ENCODE data around the gene SCG5. TPM values are rescaled to one million over a fixed set of nuclear protein-coding genes. Genes with fewer than 3 reads are reported as not detected.

SCG5 gene
- total RNA-seq, 1 donor from 2014 or later, result 0.92 TPM

- no peak for DNase-seq (ENCODE audit: low read depth, low spot score)
Measured at GRCh38 chr15:32721596-32721995, 80.1 kb downstream of the SCG5 start.

- DNase-seq (ENCODE audit: low read depth, low spot score), result no peak
Measured at GRCh38 chr15:32722136-32722535, 80.6 kb downstream of the SCG5 start.

DNA sequence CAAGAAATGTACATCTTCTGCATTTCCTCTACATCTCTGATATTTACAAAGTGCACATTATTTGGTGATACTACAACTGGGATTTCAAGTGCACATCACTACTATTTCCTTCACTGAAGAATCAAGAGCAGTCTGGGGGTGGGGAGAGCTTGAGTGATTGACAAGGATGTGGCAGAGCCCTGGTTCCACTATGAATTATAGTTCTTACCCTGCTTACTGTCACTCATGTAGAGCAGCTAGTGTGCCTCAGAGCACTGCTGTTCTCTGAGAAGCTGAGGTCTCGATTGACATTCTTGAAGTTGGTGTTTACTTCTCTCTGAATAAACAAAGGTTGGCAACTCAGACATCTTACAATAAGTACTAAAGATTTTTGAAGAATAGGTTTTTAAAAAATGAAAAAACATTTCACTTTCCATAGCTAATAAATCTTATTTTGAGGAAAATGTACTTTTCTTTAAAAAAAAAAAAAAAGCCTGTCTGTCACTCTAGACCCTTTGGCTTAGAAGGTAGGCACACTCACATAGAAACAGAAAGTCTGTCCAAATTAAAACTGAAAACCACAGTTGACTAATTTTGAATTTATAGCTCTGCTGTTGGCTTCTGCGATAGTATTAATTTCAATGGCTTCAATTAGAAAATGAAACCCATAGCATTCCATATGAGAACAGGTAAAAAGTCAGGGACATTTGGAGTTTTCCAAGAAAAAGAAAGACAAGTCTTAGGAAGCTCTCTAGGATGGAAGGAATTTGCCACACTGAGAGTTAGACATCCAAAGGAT is 81.8 kb downstream of the SCG5 start:
- DNase-seq (ENCODE audit: low read depth, low spot score), result no peak

- no peak for DNase-seq (ENCODE audit: low read depth, low spot score)
Measured at GRCh38 chr15:32729700-32730395, 88.3 kb downstream of the SCG5 start.

GRCh38 chr15:32730677-32731654 is 89.5 kb downstream of the SCG5 start:
- no peak for DNase-seq (ENCODE audit: low read depth, low spot score)

DNA sequence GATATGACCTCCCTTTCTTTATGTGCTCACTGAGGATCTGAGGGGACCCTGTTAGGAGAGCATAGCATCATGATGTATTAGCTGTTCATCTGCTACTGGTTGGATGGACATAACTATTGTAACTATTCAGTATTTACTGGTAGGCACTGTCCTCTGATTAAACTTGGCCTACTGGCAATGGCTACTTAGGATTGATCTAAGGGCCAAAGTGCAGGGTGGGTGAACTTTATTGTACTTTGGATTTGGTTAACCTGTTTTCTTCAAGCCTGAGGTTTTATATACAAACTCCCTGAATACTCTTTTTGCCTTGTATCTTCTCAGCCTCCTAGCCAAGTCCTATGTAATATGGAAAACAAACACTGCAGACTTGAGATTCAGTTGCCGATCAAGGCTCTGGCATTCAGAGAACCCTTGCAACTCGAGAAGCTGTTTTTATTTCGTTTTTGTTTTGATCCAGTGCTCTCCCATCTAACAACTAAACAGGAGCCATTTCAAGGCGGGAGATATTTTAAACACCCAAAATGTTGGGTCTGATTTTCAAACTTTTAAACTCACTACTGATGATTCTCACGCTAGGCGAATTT is 91.2 kb downstream of the SCG5 start:
- no peak for DNase-seq (ENCODE audit: low read depth, low spot score)

DNA sequence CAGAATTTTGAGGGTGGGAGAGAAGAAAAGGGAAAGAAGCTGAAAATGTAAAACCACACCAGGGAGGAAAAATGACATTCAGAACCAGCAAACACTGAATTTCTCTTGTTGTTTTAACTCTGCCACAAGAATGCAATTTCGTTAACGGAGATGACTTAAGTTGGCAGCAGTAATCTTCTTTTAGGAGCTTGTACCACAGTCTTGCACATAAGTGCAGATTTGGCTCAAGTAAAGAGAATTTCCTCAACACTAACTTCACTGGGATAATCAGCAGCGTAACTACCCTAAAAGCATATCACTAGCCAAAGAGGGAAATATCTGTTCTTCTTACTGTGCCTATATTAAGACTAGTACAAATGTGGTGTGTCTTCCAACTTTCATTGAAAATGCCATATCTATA is 91.8 kb downstream of the SCG5 start:
- no peak for DNase-seq (ENCODE audit: low read depth, low spot score)

DNA sequence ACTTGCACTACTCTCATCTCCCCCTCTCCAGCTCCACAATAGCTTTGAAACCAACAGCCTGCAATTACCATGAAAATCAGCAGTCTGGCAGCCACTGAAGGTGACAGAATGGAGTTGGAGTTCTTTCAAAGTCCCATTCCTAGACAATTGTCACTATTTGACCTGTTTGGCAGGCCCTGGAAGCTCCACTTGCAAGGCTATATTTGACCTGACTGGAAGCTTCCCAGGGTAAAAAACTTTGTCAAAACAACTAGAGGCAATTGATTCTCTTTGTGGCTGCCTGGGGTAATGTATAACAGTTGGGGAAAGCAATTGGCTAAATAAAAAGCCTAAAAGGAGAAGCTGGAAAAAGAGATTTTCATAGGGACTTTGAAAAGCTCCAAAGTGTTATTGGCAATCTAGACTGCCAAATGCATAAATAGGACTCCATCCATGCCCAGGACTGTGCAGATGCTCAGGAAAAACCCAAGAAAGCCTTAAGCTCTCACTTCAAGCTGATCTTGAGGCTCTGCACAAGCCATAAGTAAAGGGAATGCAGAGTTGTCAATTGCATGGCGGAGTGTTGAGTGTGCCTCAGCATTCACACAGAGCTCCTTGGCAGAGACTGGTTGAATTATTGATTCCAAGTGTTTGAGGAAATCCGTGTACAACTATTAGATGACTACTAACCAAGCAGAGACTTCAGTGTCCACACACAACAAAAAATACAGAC is 94.6 kb downstream of the SCG5 start:
- no peak for DNase-seq (ENCODE audit: low read depth, low spot score)

DNA sequence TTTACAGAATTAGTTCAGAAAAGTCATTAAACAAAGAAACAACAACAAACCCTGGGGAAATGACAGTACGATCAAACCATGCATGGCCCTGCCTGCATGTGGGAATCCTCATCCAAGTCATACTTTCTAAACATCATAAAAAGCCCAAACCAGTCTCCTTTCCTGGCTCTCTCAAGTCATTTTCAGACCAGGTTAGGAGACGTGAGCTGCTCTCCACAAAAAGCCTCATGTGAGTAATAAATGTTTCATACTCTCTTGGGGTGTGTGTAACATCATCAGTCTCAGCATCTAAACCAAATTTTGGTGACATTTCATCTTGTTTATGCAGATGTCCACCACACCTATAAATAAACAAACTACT is 95.2 kb downstream of the SCG5 start:
- no peak for DNase-seq (ENCODE audit: low read depth, low spot score)

DNA sequence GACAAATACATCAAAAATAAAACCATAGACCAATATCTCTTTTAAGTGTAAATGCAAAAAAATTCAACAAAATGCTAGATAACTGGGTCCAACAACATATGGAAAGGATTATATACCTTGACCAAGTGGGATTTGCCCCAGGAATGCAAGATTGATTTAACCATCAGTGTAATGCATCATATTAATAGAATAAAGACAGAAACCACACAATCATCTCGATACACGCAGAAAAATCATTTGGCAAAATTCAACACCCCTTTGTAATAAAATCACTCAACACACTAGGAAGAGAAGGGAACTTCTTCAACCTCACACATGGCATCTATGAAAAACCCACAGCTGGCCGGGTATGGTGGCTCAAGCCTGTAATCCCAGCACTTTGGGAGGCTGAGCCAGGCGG is 95.8 kb downstream of the SCG5 start:
- DNase-seq (ENCODE audit: low read depth, low spot score), result no peak

DNA sequence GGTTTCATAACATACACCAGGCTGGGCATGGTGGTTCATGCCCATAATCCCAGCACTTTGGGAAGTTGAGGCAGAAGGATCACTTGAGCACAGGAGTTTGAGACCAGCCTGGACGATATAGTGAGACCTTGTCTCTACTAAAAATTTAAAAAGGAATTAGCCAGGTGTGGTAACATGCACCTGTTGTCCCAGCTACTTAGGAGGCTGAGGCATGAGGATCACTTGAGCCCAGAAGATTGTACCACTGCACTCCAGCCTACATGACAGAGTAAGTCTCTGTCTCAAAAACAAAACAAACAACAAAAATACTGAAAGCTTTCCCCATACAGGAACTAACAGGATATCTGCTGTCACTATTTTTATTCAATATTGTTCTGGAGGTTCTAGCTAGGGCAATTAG is 97.2 kb downstream of the SCG5 start:
- no peak for DNase-seq (ENCODE audit: low read depth, low spot score)

GRCh38 chr15:32739522-32740063 is 98.1 kb downstream of the SCG5 start:
- no peak for DNase-seq (ENCODE audit: low read depth, low spot score)

DNA sequence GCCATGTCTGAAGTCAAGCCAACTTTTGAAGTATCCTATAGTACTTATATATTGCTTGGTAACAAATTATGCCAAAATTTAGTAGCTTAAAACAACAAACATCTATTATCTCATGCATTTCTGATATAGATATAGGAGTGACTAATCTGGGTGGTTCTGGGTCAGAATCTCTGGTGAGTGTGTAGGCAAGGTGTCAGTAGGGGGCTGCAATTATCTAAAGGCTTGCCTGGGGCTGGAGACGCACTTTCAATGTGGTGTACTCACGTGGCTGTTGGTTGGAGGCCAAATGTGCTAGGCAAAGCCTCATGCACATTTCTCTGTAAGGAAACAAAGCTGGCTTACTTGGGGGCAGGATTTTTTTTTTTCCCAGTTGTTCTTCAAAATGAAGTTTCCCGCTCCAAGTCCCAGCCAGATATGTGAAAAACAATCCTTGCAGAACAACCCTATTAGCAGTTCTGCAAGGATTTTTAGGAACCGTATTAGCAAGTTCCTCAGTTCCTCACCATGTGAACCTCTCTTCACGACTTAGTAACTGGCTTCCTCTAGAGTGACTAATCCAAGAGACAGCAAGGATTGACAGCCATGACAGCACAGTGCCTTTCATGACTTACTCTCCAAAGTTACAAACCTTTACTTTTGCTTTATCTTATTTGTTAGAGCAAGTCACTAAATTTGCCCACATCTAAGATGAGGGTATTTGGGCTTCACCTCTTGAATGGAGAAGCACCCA is 102.1 kb downstream of the SCG5 start:
- no peak for DNase-seq (ENCODE audit: low read depth, low spot score)

GRCh38 chr15:32746116-32746857 is 104.8 kb downstream of the SCG5 start:
- DNase-seq (ENCODE audit: low read depth, low spot score), result no peak

Other genes starting within 250 kb of the SCG5 start
- 0.46 and 0.74 TPM in 2 replicates for gene GOLGA8K, start 238.4 kb upstream of the SCG5 start, total RNA-seq
- 0.20 and 0.53 TPM in 2 replicates for gene GOLGA8O, start 186.1 kb upstream of the SCG5 start, total RNA-seq
- 1.4 and 3.9 TPM in 2 replicates for gene GOLGA8N, start 48.3 kb upstream of the SCG5 start, total RNA-seq
- gene ARHGAP11A, start 26.2 kb upstream of the SCG5 start, total RNA-seq, result 22.9 and 35.9 TPM in 2 replicates
- 0.07 TPM in 1 of 2 replicates, not detected in the other for gene GREM1, start 76.3 kb downstream of the SCG5 start, total RNA-seq

Data from pulmonary artery endothelial cell (primary cell).